NCI-H2107 treated with DMSO at 0.1 percent for 48 hours (cell line): ENCODE data around the gene SPATA31A3.
"Not testable (repeated sequence)": the region's sequence is repeated elsewhere in the genome, so short reads cannot be mapped to it uniquely, and the experiment has no call there.

Experiments used
- DNase-seq: peaks from one replicate; lab custom pipeline; 2025; ENCODE audit not compliant: unreplicated experiment; lab: John Stamatoyannopoulos, UW

The SPATA31A3 gene

DNA sequence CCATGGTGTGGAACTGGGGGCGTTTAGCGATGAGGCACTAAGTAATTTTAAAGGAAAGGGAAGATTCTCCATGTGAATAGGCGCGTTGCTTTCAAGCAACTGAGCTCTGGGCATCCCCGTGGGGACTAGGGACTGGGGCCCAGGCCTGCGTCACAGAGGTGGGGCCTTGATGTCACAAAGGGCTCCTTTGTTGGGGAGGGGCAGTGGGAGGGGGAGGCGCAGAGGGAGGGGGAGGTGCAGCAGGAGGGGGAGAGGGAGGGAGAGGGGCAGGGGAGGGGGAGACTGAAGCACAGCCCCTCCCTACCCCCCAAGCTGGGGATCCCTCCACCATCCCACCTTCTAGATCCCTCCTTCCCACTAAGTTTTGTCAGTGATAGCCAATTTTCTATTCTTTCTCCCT is at the start of gene SPATA31A3:
TSS of gene SPATA31A3 (minus strand) at position 101 of the 400 bp plus-strand sequence. CDS start at position 72, 29 bp downstream.
- not testable (repeated sequence) for DNase-seq

DNA sequence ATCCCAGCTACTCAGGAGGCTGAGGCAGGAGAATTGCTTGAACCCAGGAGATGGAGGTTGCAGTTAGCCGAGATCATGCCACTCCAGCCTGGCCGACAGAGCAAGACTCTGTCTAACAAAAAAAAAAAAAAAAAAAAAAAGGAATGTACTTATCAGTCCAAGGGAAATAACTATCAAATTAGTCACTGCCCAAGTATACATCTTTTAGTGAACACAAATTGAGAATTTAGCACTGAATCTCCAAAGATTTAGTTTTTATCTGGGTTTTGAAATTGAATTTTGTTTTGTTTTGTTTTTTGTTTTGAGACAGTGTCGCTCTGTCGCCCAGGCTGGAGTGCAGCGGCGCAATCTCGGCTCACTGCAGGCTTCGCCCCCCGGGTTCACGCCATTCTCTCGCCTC is 39.8 kb downstream of the SPATA31A3 start:
- not testable (repeated sequence) for DNase-seq

DNA sequence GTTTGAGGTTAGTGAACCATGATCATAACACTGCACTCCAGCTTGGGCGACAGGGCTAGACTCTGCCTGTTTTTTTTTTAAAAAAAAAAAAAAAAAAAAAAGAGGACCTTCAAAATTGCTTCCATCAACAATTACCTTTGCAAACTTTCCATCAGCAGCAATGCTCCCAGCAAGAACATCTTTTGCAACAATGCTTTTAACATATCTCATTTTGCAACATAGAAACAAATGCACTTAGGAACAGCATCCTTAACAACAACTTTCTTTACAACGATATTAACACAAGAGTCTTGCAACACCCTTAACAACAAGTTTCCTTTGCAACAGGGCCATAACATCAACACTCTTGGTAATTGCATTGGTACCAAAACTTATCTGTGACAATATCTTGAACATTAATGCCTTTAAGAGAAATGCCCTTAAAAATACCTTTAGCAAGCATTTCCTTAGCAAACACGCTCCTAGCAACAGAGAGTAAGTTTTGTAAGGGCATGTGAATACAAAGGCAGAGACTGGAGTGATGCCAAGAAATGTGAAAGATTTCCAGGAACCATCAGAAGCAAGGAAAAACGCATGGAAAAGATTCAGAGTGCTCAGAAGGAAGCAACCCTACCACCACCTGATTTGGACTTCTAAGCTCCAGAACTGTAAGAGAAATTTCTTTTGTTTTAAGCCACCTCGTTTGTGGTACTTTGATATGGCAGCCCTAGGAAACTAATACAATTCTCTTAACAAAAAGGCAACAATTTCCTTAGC is 49.8 kb downstream of the SPATA31A3 start:
- DNase-seq = not testable (repeated sequence)

DNA sequence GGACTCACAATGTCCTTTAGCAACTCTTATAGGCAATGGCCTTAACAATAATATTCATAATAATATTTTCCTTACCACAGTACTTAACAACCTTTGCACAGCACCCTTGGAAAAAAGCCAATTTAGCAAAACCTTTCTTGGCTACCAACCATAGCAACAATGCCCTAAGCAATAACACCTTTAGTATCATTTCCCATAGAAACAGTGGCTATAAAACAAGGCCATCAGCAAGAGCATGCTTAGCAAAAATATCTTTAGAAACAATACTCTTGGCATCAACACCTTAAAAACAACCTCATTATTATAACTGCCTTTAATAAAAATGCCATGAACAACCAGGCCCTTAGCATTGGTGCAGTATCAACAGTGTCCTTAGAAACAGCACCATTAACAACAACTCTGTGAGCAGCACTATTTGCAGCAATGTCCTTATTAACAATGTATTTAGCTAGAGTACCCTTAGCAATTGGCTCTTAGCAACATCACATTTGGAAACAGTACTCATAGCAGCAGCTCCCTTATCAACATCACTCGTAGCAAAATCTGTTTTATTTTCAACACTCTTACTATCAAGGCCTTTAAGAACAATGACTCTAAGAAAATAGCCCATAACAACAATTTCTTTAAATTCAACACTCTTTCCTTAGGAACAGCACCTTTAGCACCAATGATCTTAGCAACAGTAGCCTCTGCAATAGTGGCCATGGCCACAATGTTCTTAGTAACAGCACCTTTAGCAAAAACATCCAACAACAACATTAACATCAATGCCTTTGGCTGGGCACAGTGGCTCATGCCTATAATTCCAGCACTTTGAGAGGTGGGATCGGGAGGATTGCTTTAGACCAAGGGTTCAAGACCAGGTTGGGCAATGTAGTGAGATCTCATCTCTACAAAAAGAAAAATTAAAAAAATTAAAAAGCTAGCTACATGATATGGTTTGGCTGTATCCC is 52.2 kb downstream of the SPATA31A3 start:
- DNase-seq = not testable (repeated sequence)

DNA sequence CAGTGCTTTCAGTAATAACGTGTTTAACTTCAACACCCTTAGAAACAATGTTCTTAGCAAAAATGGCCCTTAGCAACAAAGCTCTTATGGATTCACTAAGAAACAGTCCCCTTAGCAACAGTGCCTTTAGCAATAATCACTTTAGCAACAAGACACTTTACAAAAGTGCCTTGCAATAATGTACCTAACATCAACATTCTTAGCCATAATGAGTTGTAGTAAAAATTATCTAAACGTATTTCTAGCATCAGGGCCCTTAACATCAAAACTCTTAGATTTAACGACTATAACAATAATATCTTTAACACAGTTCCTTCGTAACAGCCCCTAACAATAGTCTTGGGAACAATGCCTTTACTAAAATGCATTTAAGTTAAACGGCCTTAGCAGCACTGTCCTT is 54.0 kb downstream of the SPATA31A3 start:
- DNase-seq = not testable (repeated sequence)

DNA sequence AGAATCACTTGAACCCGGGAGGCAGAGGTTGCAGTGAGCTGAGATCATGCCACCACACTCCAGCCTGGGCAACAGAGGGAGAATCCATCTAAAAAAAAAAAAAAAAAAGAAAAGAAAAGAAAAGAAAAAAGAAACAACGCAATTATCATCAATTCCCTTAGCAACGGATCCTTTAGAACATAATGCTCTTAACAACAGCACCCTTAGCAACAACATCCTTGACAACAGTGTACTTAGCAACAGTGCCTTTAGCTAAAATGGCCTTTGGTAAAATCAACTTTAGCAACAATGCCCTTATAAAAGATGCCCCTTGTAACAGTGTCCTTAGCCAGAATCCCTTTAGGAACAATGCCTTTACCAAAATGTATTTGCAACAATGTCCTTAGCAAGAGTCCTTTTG is 54.7 kb downstream of the SPATA31A3 start:
- DNase-seq = not testable (repeated sequence)
